Stromal cell of bone marrow (primary cell): ENCODE measurements around the gene PDC.
A peak's percentile ranks its signal among the peaks of the same experiment; 100 is the strongest.

Source experiments
- DNase-seq: peaks from one replicate; pipeline ENCODE4 v3.0.0-alpha.2; 2012; ENCODE audit warnings: low read depth

The PDC gene

GRCh38 chr1:186461014-186461413, at the start of gene PDC:
TSS of gene PDC (minus strand) at chr1:186461114. CDS start at chr1:186449459, 11,655 bp downstream.
- no peak for DNase-seq

DNA sequence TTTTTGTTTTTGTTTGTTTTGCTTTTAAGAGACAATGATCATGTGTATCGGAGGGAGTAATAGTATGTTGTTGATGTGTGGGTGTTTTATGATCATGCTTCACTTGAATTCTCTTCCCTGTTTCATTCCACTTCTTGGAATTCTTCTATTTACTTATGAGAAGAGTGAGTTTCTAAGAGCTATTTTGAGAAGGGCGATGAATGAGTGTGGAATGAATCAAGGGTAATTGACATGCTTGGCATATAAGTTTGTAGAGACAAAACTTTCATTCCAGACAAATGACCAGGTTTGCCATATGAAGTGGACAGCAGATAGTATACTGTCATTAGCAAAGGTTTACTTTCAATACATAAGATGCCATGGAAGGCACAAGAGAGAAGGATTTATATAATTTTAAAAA, 42.3 kb upstream of the PDC start:
- DNase-seq, result peak; percentile 17

DNA sequence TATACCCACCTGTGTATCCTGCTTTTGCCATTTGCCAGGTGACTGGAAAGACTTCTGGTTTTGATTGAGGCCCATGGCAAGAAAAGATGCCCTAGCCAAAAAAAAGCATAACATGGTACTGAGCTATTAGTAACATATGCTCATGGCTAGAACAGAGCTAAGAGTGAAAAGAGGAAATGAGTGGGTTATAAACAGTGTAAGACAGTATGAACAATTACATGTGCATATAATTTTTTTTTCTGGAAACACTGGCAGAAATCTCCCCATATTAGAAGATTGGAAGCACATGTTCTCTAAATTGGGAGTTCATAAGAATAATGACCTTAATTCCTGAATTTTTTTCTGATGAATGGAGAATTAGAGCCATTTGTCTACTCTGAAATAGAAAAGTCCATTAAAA, 41.2 kb upstream of the PDC start:
- no peak for DNase-seq

- DNase-seq, result no peak
Measured at GRCh38 chr1:186500804-186501203, 39.9 kb upstream of the PDC start.

DNA sequence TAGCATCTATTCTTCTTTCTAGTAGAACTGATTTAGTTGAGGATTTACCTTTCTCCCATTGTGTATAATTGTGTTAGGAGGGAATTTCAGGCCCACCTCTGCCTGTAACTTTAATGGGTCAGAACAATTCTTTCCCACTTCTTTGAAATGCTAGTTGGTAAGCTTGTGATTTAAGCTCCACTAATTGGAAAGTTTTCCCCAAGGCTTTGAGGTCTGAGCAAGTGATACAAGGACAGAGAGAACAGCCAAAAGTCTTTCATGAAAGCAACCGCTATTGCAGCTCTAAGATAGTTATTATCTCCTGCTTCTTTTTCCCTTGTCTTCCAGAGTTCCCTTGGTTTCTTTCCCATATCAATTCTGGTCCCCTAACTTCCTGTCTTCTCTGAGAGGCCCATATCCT, 38.7 kb upstream of the PDC start:
- no peak for DNase-seq

DNA sequence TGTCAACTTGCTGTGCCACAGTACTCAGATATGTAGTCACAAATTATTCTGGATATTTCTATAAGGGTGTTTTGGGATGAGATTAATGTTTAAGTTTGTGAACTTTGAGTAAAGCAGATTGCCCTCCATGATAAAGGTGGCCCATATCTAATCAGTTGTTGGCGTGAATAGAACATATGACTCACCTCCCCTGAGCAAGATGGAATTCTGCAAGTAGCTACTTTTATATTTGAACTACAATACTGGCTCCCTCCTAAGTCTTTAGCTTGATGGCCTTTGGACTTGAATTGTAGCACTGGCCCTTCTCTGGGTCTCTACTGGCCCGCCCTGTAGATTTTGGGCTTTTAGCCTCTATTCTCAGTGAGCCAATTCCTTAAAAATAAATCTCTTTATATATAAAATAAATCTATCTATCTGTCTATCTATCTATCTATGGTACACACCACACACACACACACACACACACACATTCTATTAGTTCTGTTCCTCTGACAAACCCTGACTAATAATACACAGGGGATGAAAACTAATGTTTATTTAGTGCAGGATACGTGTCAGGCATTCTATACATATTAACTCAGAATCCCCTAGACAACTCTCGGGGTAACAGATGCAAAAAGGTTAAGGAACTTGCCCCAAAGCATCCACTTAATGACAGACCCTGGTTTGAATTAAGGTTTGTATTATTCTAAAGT, 37.9 kb upstream of the PDC start:
- DNase-seq, result no peak

DNA sequence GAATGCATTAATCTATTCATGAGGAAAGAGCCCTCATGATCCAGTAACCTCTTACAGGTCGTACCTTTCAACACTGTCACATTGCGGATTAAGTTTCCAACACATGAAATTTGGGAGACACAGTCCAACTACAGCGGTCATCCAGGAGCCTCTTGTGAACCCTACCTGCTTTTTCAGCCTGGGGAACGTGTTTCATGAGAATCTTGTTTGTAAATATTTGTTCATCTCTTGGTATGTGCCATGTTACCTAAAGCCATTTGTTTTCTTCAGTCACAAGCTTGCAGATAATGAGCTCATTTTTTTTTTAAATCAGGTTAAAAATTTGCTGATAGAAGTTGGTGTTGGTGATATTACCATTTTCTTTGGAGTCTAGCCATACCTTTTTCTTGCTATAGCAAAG, 37.2 kb upstream of the PDC start:
- no peak for DNase-seq

GRCh38 chr1:186497651-186498050, 36.7 kb upstream of the PDC start:
- DNase-seq, result no peak

DNA sequence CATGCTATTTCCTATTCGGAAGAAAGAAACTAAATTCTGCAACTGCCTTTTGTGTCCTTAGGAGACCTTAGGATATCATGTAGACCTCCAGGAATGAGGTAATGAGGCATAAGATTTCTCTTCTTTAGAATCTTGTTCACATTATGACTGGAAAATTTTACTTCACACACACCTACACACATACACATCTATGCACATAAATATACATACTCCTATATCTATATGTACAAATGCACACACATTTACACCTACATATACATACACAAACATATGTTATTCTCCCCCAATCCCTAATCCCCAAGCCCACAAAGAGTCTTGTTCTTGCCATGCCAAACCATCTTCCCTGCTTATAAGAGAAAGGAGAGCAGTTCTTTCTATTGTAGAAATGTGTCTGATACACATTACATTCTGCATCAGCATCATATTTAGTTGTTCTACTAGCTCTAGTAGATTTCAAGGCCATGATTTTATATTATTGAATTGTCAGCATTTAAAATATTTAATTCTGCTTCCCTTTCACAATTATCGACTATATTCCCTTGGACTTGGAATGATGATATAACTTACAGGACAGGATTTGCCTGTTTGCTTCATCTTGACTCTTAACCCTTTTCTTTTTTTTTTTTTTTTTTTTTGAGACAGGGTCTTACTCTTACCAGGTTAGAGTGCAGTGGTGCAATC, 35.4 kb upstream of the PDC start:
- no peak for DNase-seq

- DNase-seq, result no peak
Measured at GRCh38 chr1:186494832-186495271, 33.9 kb upstream of the PDC start.

GRCh38 chr1:186492531-186493291, 31.8 kb upstream of the PDC start:
- DNase-seq, result no peak

- DNase-seq, result no peak
Measured at GRCh38 chr1:186491336-186491735, 30.4 kb upstream of the PDC start.

DNA sequence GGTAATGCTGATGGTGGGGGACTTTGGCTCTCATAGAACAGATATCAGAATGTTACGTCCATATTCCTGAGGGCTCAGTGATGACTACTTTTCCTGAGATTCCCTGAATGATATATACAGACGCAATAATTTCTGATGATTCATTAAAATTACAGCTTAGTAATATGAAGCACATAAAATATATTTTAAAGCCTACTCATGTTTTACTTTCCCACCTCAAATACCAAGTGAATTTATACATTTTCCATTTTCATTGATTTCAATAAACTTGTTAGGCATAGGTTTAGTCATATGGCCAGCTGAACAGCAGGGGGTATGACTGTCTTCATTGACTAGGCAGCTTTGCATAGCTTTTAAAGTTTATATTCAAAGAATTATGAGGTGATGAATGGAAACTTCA, 26.2 kb upstream of the PDC start:
- DNase-seq, result no peak

DNA sequence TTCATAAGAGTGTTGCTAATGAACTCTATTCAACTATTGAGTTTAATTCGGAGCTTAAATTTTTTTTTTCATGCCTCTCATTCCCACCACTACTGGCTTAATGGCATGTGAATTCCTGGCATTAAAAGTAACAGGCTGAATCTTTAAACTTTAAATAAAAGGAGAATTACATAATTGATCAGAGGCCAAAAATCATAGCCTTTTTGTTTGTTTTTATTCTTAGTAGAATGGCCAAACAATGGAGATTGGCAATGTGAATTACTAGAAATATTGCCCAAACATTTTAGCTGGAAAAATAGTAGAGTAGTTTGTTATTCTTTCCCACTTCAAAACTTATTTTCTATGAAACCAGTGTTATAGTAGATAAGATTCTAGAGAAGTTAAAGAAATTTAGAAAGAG, 25.1 kb upstream of the PDC start:
- DNase-seq, result no peak

DNA sequence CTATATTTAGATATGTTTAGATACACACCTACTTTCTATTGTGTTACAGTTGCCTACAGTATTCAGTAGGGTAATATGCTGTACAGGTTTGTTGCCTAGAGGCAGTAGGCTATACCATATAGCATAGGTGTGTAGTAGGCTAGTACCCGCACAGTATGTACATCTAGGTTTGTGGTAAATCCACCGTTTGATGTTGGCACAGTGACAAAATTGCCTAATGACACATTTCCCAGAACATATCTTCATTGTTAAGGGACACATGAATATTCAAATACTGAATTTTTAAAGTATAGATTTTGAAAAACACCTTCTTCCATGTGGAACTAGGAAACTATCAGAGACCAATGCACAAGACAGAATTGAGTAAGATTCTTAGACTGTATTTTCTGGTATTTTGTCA, 22.6 kb upstream of the PDC start:
- no peak for DNase-seq

- DNase-seq, result peak; percentile 43
Measured at GRCh38 chr1:186482661-186483255, 21.8 kb upstream of the PDC start.

GRCh38 chr1:186481303-186481888, 20.5 kb upstream of the PDC start:
- no peak for DNase-seq

- no peak for DNase-seq
Measured at GRCh38 chr1:186479162-186479561, 18.2 kb upstream of the PDC start.

DNA sequence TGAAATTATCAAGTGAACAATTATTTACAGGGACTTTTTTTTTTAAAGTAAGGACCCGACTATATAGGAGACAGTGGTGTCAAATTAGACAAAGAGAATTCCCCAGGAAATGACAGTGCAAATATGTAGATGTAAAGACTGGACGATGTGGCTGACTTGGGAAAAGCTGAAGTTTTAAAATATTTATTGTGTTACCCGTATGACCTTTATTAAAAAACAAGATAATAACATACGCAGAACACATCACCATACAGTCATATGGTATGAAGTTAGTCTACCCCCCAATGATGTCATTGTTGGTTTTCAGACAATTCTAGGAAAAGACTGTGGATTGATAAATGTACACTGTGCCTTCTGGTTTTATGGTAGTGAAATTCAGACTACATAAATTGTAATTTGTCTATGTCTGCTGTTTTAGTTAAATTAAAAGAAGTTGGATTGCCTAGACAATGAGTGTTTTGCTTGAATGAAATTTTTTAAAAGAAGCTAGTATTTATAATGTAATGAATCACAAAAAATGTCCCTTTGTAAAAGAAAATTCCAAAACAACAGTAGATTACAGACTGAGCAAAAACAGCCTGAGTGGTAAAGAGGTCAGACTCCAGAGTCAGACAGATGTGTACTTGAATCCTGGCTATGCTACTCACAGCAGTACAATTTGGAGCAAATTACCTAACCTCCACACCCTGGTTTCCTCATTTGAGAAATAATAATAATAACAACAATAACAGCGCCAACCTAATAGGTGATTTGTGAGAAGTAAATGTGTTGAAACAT, 15.5 kb upstream of the PDC start:
- no peak for DNase-seq

- DNase-seq, result no peak
Measured at GRCh38 chr1:186474208-186474607, 13.3 kb upstream of the PDC start.

DNA sequence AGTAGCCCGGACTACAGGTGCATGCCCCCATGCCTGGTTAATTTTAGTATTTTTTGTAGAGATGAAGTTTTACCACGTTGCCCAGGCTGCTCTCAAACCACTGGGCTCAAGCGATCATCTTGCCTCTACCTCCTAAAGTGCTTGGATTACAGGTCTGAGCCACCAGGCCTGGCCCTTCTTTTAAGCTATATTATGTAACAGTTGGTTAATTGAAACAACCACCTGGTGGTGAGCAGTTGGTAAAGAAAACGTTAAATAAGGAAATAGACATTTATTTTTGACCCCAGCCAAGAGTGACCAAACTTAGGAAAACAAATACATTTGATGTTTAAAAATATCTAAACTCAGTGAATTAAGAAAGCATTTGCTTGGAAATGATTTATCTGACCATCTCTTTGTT, 12.1 kb upstream of the PDC start:
- no peak for DNase-seq

DNA sequence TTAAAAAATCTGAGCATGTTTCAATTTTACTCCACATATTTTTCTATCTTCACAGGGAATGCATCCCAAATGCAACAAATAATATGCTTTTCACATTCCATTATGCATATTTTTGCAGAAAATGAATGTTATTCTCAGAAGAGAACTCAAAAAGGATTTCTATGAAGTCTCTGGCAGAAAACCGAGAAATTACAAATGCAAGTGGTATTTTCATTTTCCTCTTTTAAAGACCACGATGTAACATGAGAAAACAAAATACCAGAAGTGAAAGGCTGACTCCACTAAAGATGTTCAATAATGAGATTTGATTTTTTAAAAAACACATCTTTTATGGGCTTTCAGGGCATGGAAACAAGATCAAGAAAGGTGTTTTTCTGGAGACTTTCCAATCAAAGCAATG, 5.0 kb upstream of the PDC start:
- no peak for DNase-seq
